ENCODE data around the gene RACK1.

- TF ChIP-seq POLR2A (IDR thresholded peaks at IDR 0.05; ENCODE audit: low read length) (peak; percentile 28), NFE2L2 (conservative IDR thresholded peaks at IDR 0.05; ENCODE audit: low read length) (no peak), PHF8 (IDR thresholded peaks at IDR 0.05; ENCODE audit: borderline replicate concordance, low read depth) (0 out of 2 replicates have a peak, but pooled peaks have one; percentile 50), CEBPB (IDR thresholded peaks at IDR 0.05) (peak in 1 of 2 experiments; percentile 52; a peak in 1 of 4 replicates), USF2 (IDR thresholded peaks at IDR 0.05) (no peak), CTCF (IDR thresholded peaks at IDR 0.05) (no peak), HDAC2 (IDR thresholded peaks at IDR 0.05) (no peak), MYC (IDR thresholded peaks at IDR 0.05; ENCODE audit: borderline replicate concordance, low read length) (no peak), RCOR1 (IDR thresholded peaks at IDR 0.05; ENCODE audit: low read depth, low read length) (no peak), RAD21 (conservative IDR thresholded peaks at IDR 0.05 in 1 of 2, IDR thresholded peaks at IDR 0.05 in 1 of 2) (no peak), POLR2AphosphoS2 (conservative IDR thresholded peaks at IDR 0.05; ENCODE audit: low read length) (no peak), FOXS1 (CRISPR knock-in tag; IDR thresholded peaks at IDR 0.05) (no peak)
Observed at GRCh38 chr5:181207214-181207959, 36.3 kb downstream of the RACK1 start.

Measured in A549 (cell line).